CD4-positive, alpha-beta T cell (primary cell): ENCODE measurements around the gene VPS37C. TPM values are rescaled to one million over a fixed set of nuclear protein-coding genes. Genes with fewer than 3 reads are reported as not detected.

Experiments
- ATAC-seq: fragments of 200-7000 bp; cut with Tn5 transposase; one replicate; pipeline ENCODE4 v1.10.0; 2022; ENCODE audit warnings: mild to moderate bottlenecking; ENCODE audit not compliant: poor library complexity
- CTCF ChIA-PET: fragments of 350-600 bp; sonication (Branson Sonifier 250); formaldehyde crosslinking; loops from one replicate; lab custom pipeline; 2021; ENCODE audit warnings: antibody characterized with exemption, inconsistent platforms; lab: Charles Lee
- POLR2A ChIA-PET: fragments of 350-600 bp; sonication (Branson Sonifier 250); formaldehyde crosslinking; loops from one replicate; lab custom pipeline; 2021; ENCODE audit warnings: antibody characterized with exemption, inconsistent platforms; lab: Charles Lee
- DNase-seq, 14 experiments: peaks; one replicate each; pipeline ENCODE4 v3.0.0-alpha.2; 2013 to 2020; ENCODE audit warnings: mixed read lengths in 2 of 14
- H3K27ac ChIP-seq, 2 donors: one replicate each; pipeline versions ENCODE4 v1.5.1 to v1.7.0; 2013; ENCODE audit warnings: low read length in 2 of 2, low read depth in 1 of 2, mild to moderate bottlenecking in 1 of 2
- H3K27me3 ChIP-seq, 2 experiments: 1 replicate in 1 of 2; 2 replicates in 1 of 2; pipeline versions ENCODE4 v1.6.1 to v1.7.0; 2013; ENCODE audit warnings: low read length in 2 of 2, control low read depth in 1 of 2, mild to moderate bottlenecking in 1 of 2, moderate library complexity in 1 of 2; ENCODE audit not compliant: insufficient read depth in 2 of 2, control insufficient read depth in 1 of 2
- H3K36me3 ChIP-seq: one replicate; pipeline ENCODE4 v1.6.1; 2013; ENCODE audit warnings: low read length, control low read depth; ENCODE audit not compliant: insufficient read depth
- H3K4me1 ChIP-seq: one replicate; pipeline ENCODE4 v1.6.1; 2013; ENCODE audit warnings: low read length, control low read depth; ENCODE audit not compliant: insufficient read depth
- H3K4me3 ChIP-seq: one replicate; pipeline ENCODE4 v1.5.1; 2013; ENCODE audit warnings: mild to moderate bottlenecking, low read length, moderate library complexity
- H3K9me3 ChIP-seq, 2 experiments: 1 replicate in 1 of 2; 2 replicates in 1 of 2; pipeline versions ENCODE4 v1.6.1 to v1.7.0; 2013; ENCODE audit warnings: low read length in 2 of 2, mild to moderate bottlenecking in 2 of 2, control low read depth in 1 of 2, moderate library complexity in 1 of 2; ENCODE audit not compliant: control insufficient read depth in 1 of 2, insufficient read depth in 1 of 2
- H3K27ac Mint-ChIP-seq: one replicate; pipeline ENCODE4 v1.8.0; 2020; ENCODE audit warnings: mixed read lengths
- H3K27me3 Mint-ChIP-seq: one replicate; pipeline ENCODE4 v1.8.0; 2021; ENCODE audit warnings: mixed read lengths
- H3K36me3 Mint-ChIP-seq: one replicate; pipeline ENCODE4 v1.8.0; 2021; ENCODE audit warnings: low read depth, mixed read lengths
- H3K4me1 Mint-ChIP-seq: one replicate; pipeline ENCODE4 v1.8.0; 2021; ENCODE audit warnings: low read depth, mixed read lengths
- H3K4me3 Mint-ChIP-seq: one replicate; pipeline ENCODE4 v1.8.0; 2020; ENCODE audit warnings: mild to moderate bottlenecking, mixed read lengths
- H3K9me3 Mint-ChIP-seq: one replicate; pipeline ENCODE4 v1.8.0; 2020; ENCODE audit warnings: mixed read lengths
- intact Hi-C, 2 experiments: fragments of 100-400 bp; cut with DNase I in 1 of 2; cut with micrococcal nuclease in 1 of 2; formaldehyde crosslinking; loops; one replicate each; pipeline versions ENCODE4 v1.15.1 to v1.9.0; 2023 to 2025; cut with DNase I, micrococcal nuclease
- total RNA-seq, 174 experiments: library from RNA in 2 of 174; stranded (reverse) in 2 of 174; gene quantifications; one replicate each; pipeline ENCODE4 v1.2.3 and lab custom pipeline; 2021 to 2026
- TF ChIP-seq, protein P1 (sequence below): fragments of 200-600 bp; IDR thresholded peaks from one replicate; pipeline ENCODE4 v1.8.0; 2022; ENCODE audit warnings: antibody characterized with exemption, mild to moderate bottlenecking

Gene VPS37C
- total RNA-seq, 2 experiments from 2014 or later: 1.8 to 2.0 TPM

DNA sequence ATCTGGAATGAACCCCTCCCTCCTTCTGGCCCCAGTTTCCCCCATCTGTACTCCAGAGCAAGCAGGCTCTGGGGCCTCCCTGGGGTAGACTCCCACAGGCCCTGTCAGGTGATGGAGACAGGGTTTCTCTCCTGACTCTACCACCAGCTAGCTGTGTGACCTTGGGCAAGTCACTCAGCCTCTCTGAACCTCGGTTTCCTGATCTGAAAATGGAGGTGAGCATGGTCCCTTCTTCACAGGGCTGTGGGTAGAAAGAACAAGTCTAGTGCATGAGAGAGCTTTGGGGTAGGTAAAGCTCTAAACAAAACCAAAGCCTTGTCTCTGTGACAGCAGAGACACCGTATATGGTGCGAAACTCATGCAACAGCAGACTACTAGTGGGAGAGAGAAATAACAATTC, 53.3 kb downstream of the VPS37C start:
- TF ChIP-seq, protein P1, sequence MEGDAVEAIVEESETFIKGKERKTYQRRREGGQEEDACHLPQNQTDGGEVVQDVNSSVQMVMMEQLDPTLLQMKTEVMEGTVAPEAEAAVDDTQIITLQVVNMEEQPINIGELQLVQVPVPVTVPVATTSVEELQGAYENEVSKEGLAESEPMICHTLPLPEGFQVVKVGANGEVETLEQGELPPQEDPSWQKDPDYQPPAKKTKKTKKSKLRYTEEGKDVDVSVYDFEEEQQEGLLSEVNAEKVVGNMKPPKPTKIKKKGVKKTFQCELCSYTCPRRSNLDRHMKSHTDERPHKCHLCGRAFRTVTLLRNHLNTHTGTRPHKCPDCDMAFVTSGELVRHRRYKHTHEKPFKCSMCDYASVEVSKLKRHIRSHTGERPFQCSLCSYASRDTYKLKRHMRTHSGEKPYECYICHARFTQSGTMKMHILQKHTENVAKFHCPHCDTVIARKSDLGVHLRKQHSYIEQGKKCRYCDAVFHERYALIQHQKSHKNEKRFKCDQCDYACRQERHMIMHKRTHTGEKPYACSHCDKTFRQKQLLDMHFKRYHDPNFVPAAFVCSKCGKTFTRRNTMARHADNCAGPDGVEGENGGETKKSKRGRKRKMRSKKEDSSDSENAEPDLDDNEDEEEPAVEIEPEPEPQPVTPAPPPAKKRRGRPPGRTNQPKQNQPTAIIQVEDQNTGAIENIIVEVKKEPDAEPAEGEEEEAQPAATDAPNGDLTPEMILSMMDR: no peak
- no peak for ATAC-seq
- Histone ChIP-seq H3K4me3 (peak overlapping the region; percentile 35), H3K27ac (peak overlapping the region; percentile 63 to 67), H3K9me3 (no peaks in the 10 kb centered on the region), H3K4me1 (peaks cover 90% of the 10 kb centered on the region), H3K27me3 (no peaks in the 10 kb centered on the region), H3K36me3 (peaks cover 75% of the 10 kb centered on the region)
- DNase-seq: no peak
- H3K4me3 Mint-ChIP-seq: peak overlapping the region; percentile 54
- CTCF ChIA-PET: interaction anchor here (1.1 to 1.8 kb wide), 4 partner anchors 17 to 47 kb away, joined by 3 to 4 read pairs (median 3); no protein-coding TSS in a partner anchor
- intact Hi-C loops: no loop called here
- peaks cover 92% of the 10 kb centered on the region for H3K36me3 Mint-ChIP-seq
- H3K27me3 Mint-ChIP-seq: no peaks in the 10 kb centered on the region
- POLR2A ChIA-PET: interaction anchor here (0.6 to 3.2 kb wide), 10 partner anchors 11 to 121 kb away, joined by 3 to 22 read pairs (median 6); no protein-coding TSS in a partner anchor
- peaks cover 94% of the 10 kb centered on the region for H3K4me1 Mint-ChIP-seq
- no peak overlapping the region for H3K27ac Mint-ChIP-seq
- H3K9me3 Mint-ChIP-seq: no peaks in the 10 kb centered on the region

DNA sequence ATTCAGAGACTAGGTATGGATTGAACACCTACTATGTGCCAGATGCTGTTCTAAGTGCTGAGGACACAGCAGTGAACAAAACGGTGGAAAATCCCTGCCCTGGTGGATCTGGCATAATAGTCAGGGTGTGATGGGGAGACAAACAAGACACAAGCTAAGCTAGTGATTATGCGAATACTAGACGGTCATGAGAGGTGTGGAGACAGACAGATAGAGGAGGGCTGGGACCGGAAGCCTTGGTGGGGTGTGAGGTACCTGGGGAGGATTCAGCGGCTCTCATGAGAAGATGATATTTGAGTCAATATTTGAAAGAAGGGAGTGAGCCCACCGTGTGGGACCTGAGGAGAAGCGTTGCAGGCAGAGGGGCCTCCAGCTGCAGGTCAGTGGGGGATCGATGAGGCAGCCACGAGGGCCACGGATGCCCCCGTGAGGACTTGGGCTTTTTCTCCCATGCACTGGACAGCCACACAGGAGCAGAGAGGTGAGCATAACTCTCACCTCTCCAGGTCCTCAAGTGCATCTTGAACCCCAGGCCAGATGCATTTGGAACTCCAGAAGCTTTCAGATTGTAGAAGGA, 54.2 kb downstream of the VPS37C start:
- TF ChIP-seq, protein P1: no peak
- peak overlapping the region; percentile 63 to 67 for H3K27ac ChIP-seq

DNA sequence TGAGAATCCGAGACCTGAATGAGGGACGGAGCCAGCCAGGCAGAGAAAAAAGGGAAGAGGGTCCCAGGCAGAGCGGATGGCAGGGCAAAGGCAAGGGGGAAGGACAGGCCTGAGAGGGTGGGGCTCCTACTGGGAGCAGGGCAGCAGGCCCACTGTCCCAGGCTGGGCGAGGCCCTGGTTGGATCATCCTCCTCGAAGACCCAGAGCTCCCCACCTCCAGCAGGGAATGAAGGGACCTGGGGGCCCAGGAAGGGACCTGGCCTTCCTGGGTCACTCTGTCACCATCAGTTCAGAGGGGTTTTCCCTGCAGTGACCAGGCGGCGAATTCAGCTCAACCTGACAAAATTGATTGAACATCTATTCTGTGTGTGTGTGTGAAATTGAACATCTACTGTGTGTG, 54.9 kb downstream of the VPS37C start:
- H3K36me3 ChIP-seq: peaks cover 63% of the 10 kb centered on the region
- no peaks in the 10 kb centered on the region for H3K27me3 ChIP-seq
- peaks cover 83% of the 10 kb centered on the region for H3K4me1 ChIP-seq
- TF ChIP-seq, protein P1: no peak
- Mint-ChIP-seq H3K27me3 (no peaks in the 10 kb centered on the region), H3K27ac (no peak overlapping the region), H3K9me3 (no peaks in the 10 kb centered on the region), H3K4me1 (peaks cover 78% of the 10 kb centered on the region), H3K4me3 (no peak overlapping the region), H3K36me3 (peaks cover 76% of the 10 kb centered on the region)
- intact Hi-C loops: no loop called here
- CTCF ChIA-PET: no interaction called here
- H3K9me3 ChIP-seq: no peaks in the 10 kb centered on the region
- ATAC-seq (no peak), DNase-seq (no peak)
- POLR2A ChIA-PET: interaction anchor here (0.7 to 3.2 kb wide), 13 partner anchors 13 to 131 kb away, joined by 3 to 22 read pairs (median 6); no protein-coding TSS in a partner anchor
- H3K27ac ChIP-seq: peak overlapping the region; percentile 63 to 67
- peak overlapping the region; percentile 35 for H3K4me3 ChIP-seq

More for the DNA sequence above, 54.2 kb downstream of the VPS37C start:
- no peak for ATAC-seq
- peak in 5 of 14 experiments; percentile 38 to 61 (median 47) for DNase-seq
- H3K4me1 Mint-ChIP-seq: peaks cover 85% of the 10 kb centered on the region
- no peaks in the 10 kb centered on the region for H3K27me3 Mint-ChIP-seq
- peaks cover 83% of the 10 kb centered on the region for H3K4me1 ChIP-seq
- peaks cover 69% of the 10 kb centered on the region for H3K36me3 ChIP-seq
- no peak overlapping the region for H3K4me3 Mint-ChIP-seq
- no peaks in the 10 kb centered on the region for H3K9me3 Mint-ChIP-seq
- ChIA-PET CTCF (interaction anchor here (1.1 to 1.8 kb wide), 4 partner anchors 16 to 46 kb away, joined by 3 to 4 read pairs (median 3); no protein-coding TSS in a partner anchor), POLR2A (interaction anchor here (0.7 to 3.2 kb wide), 13 partner anchors 12 to 132 kb away, joined by 3 to 22 read pairs (median 6); no protein-coding TSS in a partner anchor)
- H3K9me3 ChIP-seq: no peaks in the 10 kb centered on the region
- intact Hi-C loops: no loop called here
- H3K36me3 Mint-ChIP-seq: peaks cover 83% of the 10 kb centered on the region
- no peak overlapping the region for H3K27ac Mint-ChIP-seq
- no peaks in the 10 kb centered on the region for H3K27me3 ChIP-seq
- peak overlapping the region; percentile 35 for H3K4me3 ChIP-seq
